GM12878 (cell line): Measurements from ENCODE around the gene ADAMTS17. TPM values are rescaled to one million over a fixed set of nuclear protein-coding genes. Genes with fewer than 3 reads are reported as not detected.

Experiments
- CEBPB ChIP-seq, 2 experiments: fragments of 150-350 bp in 1 of 2; IDR thresholded peaks; 2 replicates each; pipeline ENCODE4 v1.6.1; 2012 to 2014; ENCODE audit warnings: low read depth in 2 of 2, low read length in 2 of 2, borderline replicate concordance in 1 of 2, inconsistent platforms in 1 of 2
- MYB ChIP-seq: fragments of 150-350 bp; IDR thresholded peaks from 2 replicates; pipeline ENCODE4 v1.6.1; 2014; ENCODE audit warnings: mild to moderate bottlenecking, low read depth, low read length, borderline replicate concordance
- TCF7 ChIP-seq: IDR thresholded peaks from 2 replicates; pipeline ENCODE4 v1.6.1; 2014; ENCODE audit warnings: antibody characterized with exemption, borderline replicate concordance
- ZBED1 ChIP-seq: IDR thresholded peaks from 2 replicates; pipeline ENCODE4 v1.6.1; 2016; ENCODE audit warnings: borderline replicate concordance
- ZBTB11 ChIP-seq: fragments of 450-650 bp; formaldehyde crosslinking; IDR thresholded peaks from 2 replicates; pipeline ENCODE4 v1.5.0; 2022; ENCODE audit warnings: mild to moderate bottlenecking, missing genetic modification characterization
- polyA plus RNA-seq, 11 experiments: library from polyadenylated mRNA; depleted of rRNA in 4 of 11; unstranded in 6 of 11; stranded (reverse) in 5 of 11; fragments of >200 nt; fragmentation: Nextera tagmentation in 4 of 11; fragmentation: Illumina TruSeq in 1 of 11; extraction: Ambion mirVana in 4 of 11; extraction: Trizol in 1 of 11; gene quantifications; 1 replicate in 1 of 11; 2 replicates in 10 of 11; pipeline versions ENCODE4 v1.2.1 to v1.2.3, GENCODE V29; 2011 to 2016; ENCODE audit warnings: inconsistent platforms in 2 of 11, missing spikeins in 2 of 11, low read depth in 1 of 11
- total RNA-seq, 4 experiments: library from RNA; depleted of rRNA in 3 of 4; stranded (reverse); fragments of >200 nt in 3 of 4; fragmentation: Illumina TruSeq in 1 of 4; extraction: Trizol in 1 of 4; gene quantifications; 2 replicates each; pipeline versions ENCODE4 v1.2.1 to v1.2.3, GENCODE V29; 2013 to 2021
- TF ChIP-seq, protein P1 (sequence below): fragments of 450-650 bp; IDR thresholded peaks from 2 replicates; pipeline ENCODE4 v1.6.1; 2017; ENCODE audit warnings: mild to moderate bottlenecking, moderate library complexity

The ADAMTS17 gene
- total and polyA plus RNA-seq, 10 of the 15 experiments (the other 5 are each of a cell fraction or from before 2014, with no cell fraction given), result 0.04 to 0.50 (median 0.10) TPM; not detected in 4

DNA sequence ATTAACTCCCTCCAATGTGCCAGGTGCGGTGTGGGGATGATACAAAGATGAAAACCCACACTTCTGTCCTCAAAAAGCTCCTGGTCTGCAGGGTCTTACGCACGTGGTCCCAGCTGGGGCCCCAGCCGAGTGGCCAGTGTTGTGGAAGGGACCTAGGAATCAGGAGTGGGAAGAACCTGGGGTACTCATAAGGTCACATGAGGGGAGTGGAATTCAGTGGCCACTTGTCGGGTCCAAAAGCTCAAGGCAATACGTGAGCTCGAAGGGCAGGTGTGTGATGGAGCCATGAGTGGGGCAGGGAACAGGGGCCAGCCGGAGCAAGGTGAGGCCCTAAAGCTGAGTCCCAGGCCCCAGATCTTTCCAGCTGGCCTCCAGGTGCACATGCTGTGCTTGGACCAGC, 348.5 kb downstream of the ADAMTS17 start (continued):
- TF ChIP-seq ZBTB11 (CRISPR knock-in tag), result no peak
- TF ChIP-seq TCF7, result no peak
- TF ChIP-seq MYB, result no peak
- TF ChIP-seq ZBED1, result no peak
- no peak for TF ChIP-seq CEBPB (IDR thresholded peaks at IDR 0.05; ENCODE audit: borderline replicate concordance in 1 of 2, low read depth in 2 of 2, low read length in 2 of 2)
- TF ChIP-seq, protein P1, sequence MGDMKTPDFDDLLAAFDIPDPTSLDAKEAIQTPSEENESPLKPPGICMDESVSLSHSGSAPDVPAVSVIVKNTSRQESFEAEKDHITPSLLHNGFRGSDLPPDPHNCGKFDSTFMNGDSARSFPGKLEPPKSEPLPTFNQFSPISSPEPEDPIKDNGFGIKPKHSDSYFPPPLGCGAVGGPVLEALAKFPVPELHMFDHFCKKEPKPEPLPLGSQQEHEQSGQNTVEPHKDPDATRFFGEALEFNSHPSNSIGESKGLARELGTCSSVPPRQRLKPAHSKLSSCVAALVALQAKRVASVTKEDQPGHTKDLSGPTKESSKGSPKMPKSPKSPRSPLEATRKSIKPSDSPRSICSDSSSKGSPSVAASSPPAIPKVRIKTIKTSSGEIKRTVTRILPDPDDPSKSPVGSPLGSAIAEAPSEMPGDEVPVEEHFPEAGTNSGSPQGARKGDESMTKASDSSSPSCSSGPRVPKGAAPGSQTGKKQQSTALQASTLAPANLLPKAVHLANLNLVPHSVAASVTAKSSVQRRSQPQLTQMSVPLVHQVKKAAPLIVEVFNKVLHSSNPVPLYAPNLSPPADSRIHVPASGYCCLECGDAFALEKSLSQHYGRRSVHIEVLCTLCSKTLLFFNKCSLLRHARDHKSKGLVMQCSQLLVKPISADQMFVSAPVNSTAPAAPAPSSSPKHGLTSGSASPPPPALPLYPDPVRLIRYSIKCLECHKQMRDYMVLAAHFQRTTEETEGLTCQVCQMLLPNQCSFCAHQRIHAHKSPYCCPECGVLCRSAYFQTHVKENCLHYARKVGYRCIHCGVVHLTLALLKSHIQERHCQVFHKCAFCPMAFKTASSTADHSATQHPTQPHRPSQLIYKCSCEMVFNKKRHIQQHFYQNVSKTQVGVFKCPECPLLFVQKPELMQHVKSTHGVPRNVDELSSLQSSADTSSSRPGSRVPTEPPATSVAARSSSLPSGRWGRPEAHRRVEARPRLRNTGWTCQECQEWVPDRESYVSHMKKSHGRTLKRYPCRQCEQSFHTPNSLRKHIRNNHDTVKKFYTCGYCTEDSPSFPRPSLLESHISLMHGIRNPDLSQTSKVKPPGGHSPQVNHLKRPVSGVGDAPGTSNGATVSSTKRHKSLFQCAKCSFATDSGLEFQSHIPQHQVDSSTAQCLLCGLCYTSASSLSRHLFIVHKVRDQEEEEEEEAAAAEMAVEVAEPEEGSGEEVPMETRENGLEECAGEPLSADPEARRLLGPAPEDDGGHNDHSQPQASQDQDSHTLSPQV, result no peak
- TF ChIP-seq, all 136 proteins: peak for 0
